ENCODE results near the gene PCDHGB3. TPM values are rescaled to one million over a fixed set of nuclear protein-coding genes. Genes with fewer than 3 reads are reported as not detected.
"Not testable (repeated sequence)": the region's sequence is repeated elsewhere in the genome, so short reads cannot be mapped to it uniquely, and the experiment has no call there.

Gene PCDHGB3
- 1 to 10 TPM; 2.0 to 3.0 (median 2.5) TPM for polyA plus RNA-seq (ENCODE audit: insufficient read depth in 1 of 5, insufficient read length in 5 of 5, low replicate concordance in 1 of 5)
- long read RNA-seq, donor 1, partial matches to known transcripts: 0 of 3 reads
- long read RNA-seq, donor 1, other reads (novel, unspliced or antisense): 0 of 3 reads
- long read RNA-seq, donor 2, partial matches to known transcripts: 0 of 1 reads
- long read RNA-seq, donor 2, other reads (novel, unspliced or antisense): 0 of 1 reads
- long read RNA-seq, donor 3, partial matches to known transcripts: 0 of 2 reads
- long read RNA-seq, donor 3, other reads (novel, unspliced or antisense): 0 of 2 reads
- long read RNA-seq, donor 4: 0 reads
- long read RNA-seq, donor 5, partial matches to known transcripts: 0 of 1 reads
- long read RNA-seq, donor 5, other reads (novel, unspliced or antisense): 0 of 1 reads
- long read RNA-seq, donor 6, full-length matches to known transcripts: 4 of 4 reads
- long read RNA-seq, donor 6, partial matches to known transcripts: 0 of 4 reads
- long read RNA-seq, donor 6, other reads (novel, unspliced or antisense): 0 of 4 reads
- long read RNA-seq, donor 7, partial matches to known transcripts: 0 of 3 reads
- long read RNA-seq, donor 7, other reads (novel, unspliced or antisense): 0 of 3 reads
- long read RNA-seq, donor 8, partial matches to known transcripts: 0 of 1 reads
- long read RNA-seq, donor 8, other reads (novel, unspliced or antisense): 0 of 1 reads

- DNase-seq: no peak
Observed at GRCh38 chr5:141369994-141370848, at the start of gene PCDHGB3. PCDHGB3 (plus strand) TSS chr5:141370242; CDS start chr5:141370395, 153 bp downstream.

- no peak for DNase-seq
Observed at GRCh38 chr5:141322261-141322660, 47.8 kb upstream of the PCDHGB3 start.

- peak in 1 of 2 donors; percentile 23 for DNase-seq
Observed at GRCh38 chr5:141326088-141326854, 43.8 kb upstream of the PCDHGB3 start.

GRCh38 chr5:141328231-141328630 lies 41.8 kb upstream of the PCDHGB3 start:
- no peak for DNase-seq

GRCh38 chr5:141330299-141331080 lies 39.6 kb upstream of the PCDHGB3 start, which contains the start of gene PCDHGA1:
PCDHGA1 (plus strand) TSS chr5:141330514.
- DNase-seq: no peak

DNA sequence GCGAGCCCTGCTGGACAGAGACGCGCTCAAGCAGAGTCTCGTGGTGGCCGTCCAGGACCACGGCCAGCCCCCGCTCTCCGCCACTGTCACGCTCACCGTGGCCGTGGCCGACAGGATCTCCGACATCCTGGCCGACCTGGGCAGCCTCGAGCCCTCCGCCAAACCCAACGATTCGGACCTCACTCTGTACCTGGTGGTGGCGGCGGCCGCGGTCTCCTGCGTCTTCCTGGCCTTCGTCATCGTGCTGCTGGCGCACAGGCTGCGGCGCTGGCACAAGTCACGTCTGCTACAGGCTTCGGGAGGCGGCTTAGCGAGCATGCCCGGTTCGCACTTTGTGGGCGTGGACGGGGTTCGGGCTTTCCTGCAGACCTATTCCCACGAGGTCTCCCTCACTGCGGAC lies 37.5 kb upstream of the PCDHGB3 start:
- DNase-seq: not testable (repeated sequence)

DNA sequence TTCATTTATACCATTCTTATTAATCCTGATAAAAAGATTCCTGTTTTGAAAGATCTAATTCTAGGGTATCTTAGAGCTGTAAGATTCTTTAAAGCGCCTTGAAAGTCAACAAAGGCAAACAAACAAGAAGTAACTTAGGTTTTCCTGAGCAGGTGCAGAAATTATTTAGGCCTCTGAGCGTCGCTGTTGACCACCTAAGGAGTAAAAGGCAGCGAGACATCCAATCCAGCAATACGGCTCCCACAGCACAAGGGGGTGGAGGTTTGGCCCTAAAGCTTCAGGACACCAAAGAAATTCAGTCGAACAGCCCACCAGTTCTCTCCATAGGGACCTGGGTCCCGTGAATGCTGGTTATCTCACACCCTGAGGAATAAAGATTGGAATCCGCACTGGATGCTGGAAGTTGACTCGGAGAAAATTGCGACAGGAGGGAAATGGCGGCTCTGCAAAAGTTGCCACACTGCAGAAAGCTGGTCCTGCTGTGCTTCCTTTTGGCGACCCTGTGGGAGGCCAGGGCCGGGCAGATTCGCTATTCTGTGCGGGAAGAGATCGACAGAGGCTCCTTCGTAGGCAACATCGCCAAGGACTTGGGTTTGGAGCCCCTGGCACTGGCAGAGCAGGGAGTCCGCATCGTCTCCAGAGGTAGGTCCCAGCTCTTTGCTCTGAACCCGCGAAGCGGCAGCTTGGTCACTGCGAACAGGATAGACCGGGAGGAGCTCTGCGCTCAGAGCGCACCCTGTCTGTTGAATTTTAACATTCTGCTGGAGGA lies 31.3 kb upstream of the PCDHGB3 start, which contains the start of gene PCDHGA2:
Gene PCDHGA2 (plus strand): TSS at position 223 of the 769 bp plus-strand sequence.
- peak in 1 of 2 donors; percentile 23 for DNase-seq

- DNase-seq: not testable (repeated sequence)
Observed at GRCh38 chr5:141340781-141341354, 29.2 kb upstream of the PCDHGB3 start.

DNA sequence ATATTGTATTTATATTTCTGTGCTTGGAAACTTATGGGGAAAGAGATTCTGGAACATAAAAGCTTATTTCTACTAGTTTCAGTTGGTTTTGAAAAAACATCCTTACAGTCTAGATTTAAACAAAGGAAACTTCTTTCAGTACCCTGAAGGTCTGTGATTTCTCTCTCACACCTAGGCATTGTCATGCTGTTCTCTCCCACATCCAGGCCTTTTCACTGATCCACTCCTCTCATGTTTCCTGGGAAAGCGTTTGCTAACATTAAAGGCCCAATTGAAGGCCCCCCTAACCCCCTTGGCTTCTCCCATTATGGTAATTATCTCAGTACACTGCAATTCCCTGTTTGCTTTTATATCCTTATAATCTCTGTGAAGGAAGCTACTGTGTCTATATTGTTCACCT lies 27.3 kb upstream of the PCDHGB3 start:
- no peak for DNase-seq

- DNase-seq: no peak
Observed at GRCh38 chr5:141343242-141343952, 26.6 kb upstream of the PCDHGB3 start, which contains the start of gene PCDHGA3. PCDHGA3 (plus strand) TSS chr5:141343829; CDS start chr5:141344034, 205 bp downstream.

- DNase-seq: no peak
Observed at GRCh38 chr5:141343953-141344463, 26.0 kb upstream of the PCDHGB3 start.

GRCh38 chr5:141345327-141345726 lies 24.7 kb upstream of the PCDHGB3 start:
- no peak for DNase-seq

DNA sequence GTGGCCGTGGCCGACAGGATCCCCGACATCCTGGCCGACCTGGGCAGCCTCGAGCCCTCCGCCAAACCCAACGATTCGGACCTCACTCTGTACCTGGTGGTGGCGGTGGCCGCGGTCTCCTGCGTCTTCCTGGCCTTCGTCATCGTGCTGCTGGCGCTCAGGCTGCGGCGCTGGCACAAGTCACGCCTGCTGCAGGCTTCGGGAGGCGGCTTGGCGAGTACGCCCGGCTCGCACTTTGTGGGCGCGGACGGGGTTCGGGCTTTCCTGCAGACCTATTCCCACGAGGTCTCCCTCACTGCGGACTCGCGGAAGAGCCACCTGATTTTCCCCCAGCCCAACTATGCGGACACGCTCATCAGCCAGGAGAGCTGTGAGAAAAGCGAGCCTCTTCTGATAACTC lies 24.0 kb upstream of the PCDHGB3 start:
- not testable (repeated sequence) for DNase-seq

- no peak for DNase-seq
Observed at GRCh38 chr5:141349917-141350619, 20.0 kb upstream of the PCDHGB3 start, which contains the start of gene PCDHGB1. PCDHGB1 (plus strand) TSS chr5:141350099; CDS start chr5:141350261, 162 bp downstream.

DNA sequence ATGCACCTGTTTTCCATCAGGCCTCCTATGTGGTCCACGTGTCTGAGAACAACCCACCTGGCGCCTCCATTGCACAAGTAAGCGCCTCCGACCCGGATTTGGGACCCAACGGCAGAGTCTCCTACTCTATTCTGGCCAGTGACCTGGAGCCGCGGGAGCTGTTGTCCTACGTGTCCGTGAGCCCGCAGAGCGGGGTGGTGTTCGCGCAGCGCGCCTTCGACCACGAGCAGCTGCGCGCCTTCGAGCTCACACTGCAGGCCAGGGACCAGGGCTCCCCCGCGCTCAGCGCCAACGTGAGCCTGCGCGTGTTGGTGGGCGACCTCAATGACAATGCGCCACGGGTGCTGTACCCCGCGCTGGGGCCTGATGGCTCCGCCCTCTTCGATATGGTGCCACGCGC lies 18.5 kb upstream of the PCDHGB3 start:
- DNase-seq: no peak

- no peak for DNase-seq
Observed at GRCh38 chr5:141354900-141355469, 15.1 kb upstream of the PCDHGB3 start, which contains the start of gene PCDHGA4. PCDHGA4 (plus strand) TSS chr5:141355021; CDS start chr5:141355108, 87 bp downstream.

- no peak for DNase-seq
Observed at GRCh38 chr5:141355641-141356040, 14.4 kb upstream of the PCDHGB3 start.
